H9 (cell line): ENCODE data around the gene KRT2. TPM values are rescaled to one million over a fixed set of nuclear protein-coding genes. Genes with fewer than 3 reads are reported as not detected.

Experiments used
- DNase-seq: peaks from one replicate; pipeline ENCODE4 v3.0.0-alpha.2; 2017
- H2AFZ ChIP-seq: one replicate; pipeline ENCODE4 v1.6.1; 2013; ENCODE audit warnings: mild to moderate bottlenecking, low read length, control low read depth, moderate library complexity
- H2AK5ac ChIP-seq: 2 replicates; pipeline ENCODE4 v1.6.1; 2013; ENCODE audit warnings: low read length, control low read depth, mixed read lengths; ENCODE audit not compliant: insufficient read length
- H2BK120ac ChIP-seq: one replicate; pipeline ENCODE4 v1.6.1; 2013; ENCODE audit warnings: low read depth, mild to moderate bottlenecking, low read length, control low read depth, inconsistent platforms; ENCODE audit not compliant: poor library complexity, severe bottlenecking
- H2BK12ac ChIP-seq: 2 replicates; pipeline ENCODE4 v1.6.1; 2013; ENCODE audit warnings: low read length, control low read depth, mixed read lengths, low read depth; ENCODE audit not compliant: insufficient read length
- H2BK15ac ChIP-seq: 2 replicates; pipeline ENCODE4 v1.6.1; 2013; ENCODE audit warnings: low read depth, low read length, control low read depth
- H2BK20ac ChIP-seq: one replicate; pipeline ENCODE4 v1.6.1; 2013; ENCODE audit warnings: low read depth, mild to moderate bottlenecking, low read length, control low read depth, inconsistent platforms; ENCODE audit not compliant: poor library complexity, severe bottlenecking
- H2BK5ac ChIP-seq: 2 replicates; pipeline ENCODE4 v1.6.1; 2013; ENCODE audit warnings: low read length, control low read depth, mixed read lengths; ENCODE audit not compliant: insufficient read length
- H3K14ac ChIP-seq: 2 replicates; pipeline ENCODE4 v1.6.1; 2013; ENCODE audit warnings: low read length, control low read depth; ENCODE audit not compliant: insufficient read depth
- H3K18ac ChIP-seq: 2 replicates; pipeline ENCODE4 v1.6.1; 2013; ENCODE audit warnings: low read depth, mild to moderate bottlenecking, mixed read lengths, low read length, control low read depth; ENCODE audit not compliant: insufficient read length
- H3K23ac ChIP-seq: 2 replicates; pipeline ENCODE4 v1.6.1; 2013; ENCODE audit warnings: low read length, control low read depth, mixed read lengths, low read depth; ENCODE audit not compliant: insufficient read length
- H3K23me2 ChIP-seq: 2 replicates; pipeline ENCODE4 v1.6.1; 2013; ENCODE audit warnings: low read depth, mild to moderate bottlenecking, mixed read lengths, low read length, control low read depth; ENCODE audit not compliant: insufficient read length, poor library complexity, severe bottlenecking
- H3K27ac ChIP-seq: 2 replicates; pipeline ENCODE4 v1.5.1; 2013; ENCODE audit warnings: low read length, control low read depth, mixed read lengths, low read depth; ENCODE audit not compliant: insufficient read length
- H3K27me3 ChIP-seq: 2 replicates; pipeline ENCODE4 v1.6.1; 2013; ENCODE audit warnings: low read length, control low read depth, inconsistent platforms; ENCODE audit not compliant: insufficient read depth
- H3K4ac ChIP-seq: 2 replicates; pipeline ENCODE4 v1.6.1; 2013; ENCODE audit warnings: low read depth, mild to moderate bottlenecking, control low read depth, inconsistent platforms, low read length, moderate library complexity
- H3K4me1 ChIP-seq: 2 replicates; pipeline ENCODE4 v1.6.1; 2013; ENCODE audit warnings: low read length, control low read depth, inconsistent platforms; ENCODE audit not compliant: insufficient read depth
- H3K4me2 ChIP-seq: 2 replicates; pipeline ENCODE4 v1.6.1; 2013; ENCODE audit warnings: low read length, control low read depth, mixed read lengths; ENCODE audit not compliant: insufficient read length, insufficient read depth
- H3K56ac ChIP-seq: 2 replicates; pipeline ENCODE4 v1.6.1; 2013; ENCODE audit warnings: low read depth, mild to moderate bottlenecking, mixed read lengths, low read length, control low read depth; ENCODE audit not compliant: insufficient read length
- H3K79me1 ChIP-seq: 2 replicates; pipeline ENCODE4 v1.6.1; 2013; ENCODE audit warnings: low read depth, mild to moderate bottlenecking, moderate library complexity, low read length, control low read depth, inconsistent platforms; ENCODE audit not compliant: insufficient read depth, poor library complexity, severe bottlenecking
- H3K79me2 ChIP-seq: 2 replicates; pipeline ENCODE4 v1.6.1; 2013; ENCODE audit warnings: low read length, control low read depth, inconsistent platforms; ENCODE audit not compliant: insufficient read depth
- H3K9ac ChIP-seq: 2 replicates; pipeline ENCODE4 v1.6.1; 2013; ENCODE audit warnings: low read length, control low read depth, mixed read lengths; ENCODE audit not compliant: insufficient read length; ENCODE audit errors: extremely low read depth
- H3K9me3 ChIP-seq: one replicate; pipeline ENCODE4 v1.6.1; 2013; ENCODE audit warnings: low read depth, low read length, inconsistent platforms; ENCODE audit not compliant: control insufficient read depth
- H3T11ph ChIP-seq: one replicate; pipeline ENCODE4 v1.6.1; 2013; ENCODE audit warnings: mild to moderate bottlenecking, low read length, control low read depth, inconsistent platforms
- H4K20me1 ChIP-seq: one replicate; pipeline ENCODE4 v1.6.1; 2013; ENCODE audit not compliant: control insufficient read depth, insufficient read length, insufficient read depth
- H4K5ac ChIP-seq: 2 replicates; pipeline ENCODE4 v1.6.1; 2013; ENCODE audit warnings: low read depth, mild to moderate bottlenecking, mixed read lengths, low read length, control low read depth; ENCODE audit not compliant: insufficient read length
- H4K8ac ChIP-seq: replicated peaks from 2 replicates; pipeline ENCODE4 v1.6.1; 2013; ENCODE audit warnings: low read length, control low read depth, mixed read lengths, low read depth; ENCODE audit not compliant: insufficient read length
- H4K91ac ChIP-seq: 2 replicates; pipeline ENCODE4 v1.6.1; 2013; ENCODE audit warnings: low read depth, mild to moderate bottlenecking, moderate library complexity, mixed read lengths, low read length, control low read depth; ENCODE audit not compliant: insufficient read length
- H3K27ac Mint-ChIP-seq, 3 experiments: 2 replicates in 2 of 3; 3 replicates in 1 of 3; pipeline ENCODE4 v1.8.0; 2020 to 2021; ENCODE audit warnings: mixed read lengths in 3 of 3, mild to moderate bottlenecking in 1 of 3, moderate library complexity in 1 of 3
- H3K27me3 Mint-ChIP-seq: 2 replicates; pipeline ENCODE4 v1.8.0; 2021; ENCODE audit warnings: low read depth, mild to moderate bottlenecking, moderate library complexity, mixed read lengths
- H3K36me3 Mint-ChIP-seq, 3 experiments: 2 replicates in 2 of 3; 3 replicates in 1 of 3; pipeline ENCODE4 v1.8.0; 2020 to 2021; ENCODE audit warnings: low read depth in 3 of 3, mixed read lengths in 3 of 3; ENCODE audit not compliant: insufficient read depth in 1 of 3
- H3K4me1 Mint-ChIP-seq, 2 experiments: 2 replicates each; pipeline ENCODE4 v1.8.0; 2020; ENCODE audit warnings: mixed read lengths in 2 of 2
- H3K4me3 Mint-ChIP-seq, 2 experiments: 2 replicates in 1 of 2; 3 replicates in 1 of 2; pipeline ENCODE4 v1.8.0; 2020 to 2021; ENCODE audit warnings: mild to moderate bottlenecking in 2 of 2, mixed read lengths in 2 of 2, moderate library complexity in 1 of 2
- H3K9me3 Mint-ChIP-seq, 2 experiments: 2 replicates in 1 of 2; 3 replicates in 1 of 2; pipeline ENCODE4 v1.8.0; 2020; ENCODE audit warnings: mild to moderate bottlenecking in 2 of 2, mixed read lengths in 2 of 2, moderate library complexity in 1 of 2
- CTCF ChIP-seq: fragments of 200-600 bp; sonication (generic); conservative IDR thresholded peaks from 3 replicates; pipeline ENCODE4 v1.8.0; 2021; ENCODE audit warnings: antibody characterized with exemption, mild to moderate bottlenecking
- WGBS: extraction: QIAGEN DNeasy Blood & Tissue Kit; methylation state at CpG from one replicate; pipeline ENCODE4 v1.1.7; 2013; ENCODE audit warnings: missing lambda C conversion rate, low lambda C conversion rate, mixed read lengths; ENCODE audit not compliant: insufficient read length; ENCODE audit errors: extremely low coverage; 5-methylcytosine and 5-hydroxymethylcytosine counted together
- total RNA-seq: library from RNA; stranded (reverse); gene quantifications from 2 replicates; pipeline ENCODE4 v1.2.1, GENCODE V29; 2021

Gene KRT2
- total RNA-seq, 1 experiment from 2014 or later = not detected

DNA sequence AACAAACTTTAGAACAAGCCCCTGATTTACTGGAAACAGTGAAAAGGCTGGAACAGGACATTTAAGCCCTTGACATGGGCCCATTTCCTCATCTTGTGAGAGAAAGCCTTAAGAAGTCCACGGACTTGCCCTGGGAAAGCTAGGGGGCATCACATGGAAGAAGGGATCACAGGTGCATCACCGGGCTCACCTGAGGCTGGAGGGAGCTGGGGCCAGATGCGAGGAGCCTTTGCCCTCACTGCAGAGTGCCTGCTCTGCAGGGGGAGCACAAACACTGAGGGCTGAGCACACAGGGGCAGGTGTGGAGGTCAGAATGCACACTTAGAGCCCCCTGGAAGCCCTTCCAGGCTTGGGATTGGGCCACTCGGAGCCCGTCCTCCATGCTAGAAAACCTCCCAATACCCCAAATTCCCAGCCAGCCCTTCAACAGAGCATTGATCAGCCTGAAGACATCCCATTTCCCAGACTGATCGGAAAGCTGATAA is 33.4 kb upstream of the KRT2 start:
- H4K5ac ChIP-seq = no peak overlapping the region
- Mint-ChIP-seq H3K27me3 (peaks cover 63% of the 10 kb centered on the region), H3K9me3 (no peaks in the 10 kb centered on the region), H3K4me3 (no peak overlapping the region), H3K36me3 (no peaks in the 10 kb centered on the region), H3K27ac (no peak overlapping the region), H3K4me1 (peaks cover 0 to 5% of the 10 kb centered on the region in 2 experiments; a peak in 3 of 4 replicates)
- H3K9me3 ChIP-seq = no peaks in the 10 kb centered on the region
- H3K79me1 ChIP-seq = no peaks in the 10 kb centered on the region
- DNase-seq = no peak
- no peak overlapping the region for H3K27ac ChIP-seq
- H2BK15ac ChIP-seq = no peak overlapping the region
- H3K56ac ChIP-seq = no peak overlapping the region
- no peak overlapping the region for H4K8ac ChIP-seq
- no peak overlapping the region for H2BK120ac ChIP-seq
- no peak overlapping the region for H2AFZ ChIP-seq
- no peaks in the 10 kb centered on the region for H4K20me1 ChIP-seq
- H2BK5ac ChIP-seq = no peak overlapping the region
- H4K91ac ChIP-seq = no peak overlapping the region
- H2AK5ac ChIP-seq = no peak overlapping the region
- H3K4me2 ChIP-seq = no peak overlapping the region
- H3K23ac ChIP-seq = no peak overlapping the region
- no CpG with 5 or more reads among the region's 6 CpGs for WGBS
- no peak overlapping the region for H3K18ac ChIP-seq
- no peak overlapping the region for H3K9ac ChIP-seq
- no peaks in the 10 kb centered on the region for H3K79me2 ChIP-seq
- H3K27me3 ChIP-seq = no peaks in the 10 kb centered on the region; the same call in 1 of the 2 replicates
- H2BK20ac ChIP-seq = no peak overlapping the region
- H3K4me1 ChIP-seq = no peaks in the 10 kb centered on the region
- no peak overlapping the region for H2BK12ac ChIP-seq
- no peak overlapping the region for H3K4ac ChIP-seq
- H3K14ac ChIP-seq = no peak overlapping the region
- H3T11ph ChIP-seq = no peak overlapping the region
- no peaks in the 10 kb centered on the region for H3K23me2 ChIP-seq
- TF ChIP-seq CTCF = no peak
